GM23338 (cell line): Measurements from ENCODE around the gene LPAR6. TPM values are rescaled to one million over a fixed set of nuclear protein-coding genes. Genes with fewer than 3 reads are reported as not detected.

Experiments used
- EZH2 ChIP-seq: fragments of 200-600 bp; sonication (generic); IDR thresholded peaks from one replicate; pipeline ENCODE4 v1.8.0; 2017; ENCODE audit warnings: antibody characterized with exemption, mild to moderate bottlenecking, low read depth; ENCODE audit not compliant: unreplicated experiment
- ZNF331 ChIP-seq: fragments of 250-450 bp; sonication (Bioruptor Pico); IDR thresholded peaks from 2 replicates; pipeline ENCODE4 v1.5.0; 2020; ENCODE audit warnings: low read depth, mild to moderate bottlenecking, moderate library complexity
- polyA plus RNA-seq: library from polyadenylated mRNA; unstranded; fragments of >200 nt; fragmentation: Nextera tagmentation; extraction: Ambion mirVana; gene quantifications from 2 replicates; pipeline ENCODE4 v1.2.1, GENCODE V29; 2016
- total RNA-seq: library from RNA; depleted of rRNA; stranded (reverse); fragments of >200 nt; shearing (Covaris generic); gene quantifications from 2 replicates; pipeline ENCODE4 v1.2.3, GENCODE V29; 2014
- TF ChIP-seq, protein P1 (sequence below): fragments of 250-450 bp; sonication (Bioruptor Pico); IDR thresholded peaks from 2 replicates; pipeline ENCODE4 v1.5.0; 2020; ENCODE audit warnings: mild to moderate bottlenecking, moderate library complexity
- TF ChIP-seq, protein P2 (sequence below): IDR thresholded peaks from one replicate; pipeline ENCODE4 v1.6.1; 2018; ENCODE audit warnings: antibody characterized with exemption; ENCODE audit not compliant: unreplicated experiment

Gene LPAR6
- total and polyA plus RNA-seq, 2 experiments from 2014 or later: 1.4 to 2.1 TPM

DNA sequence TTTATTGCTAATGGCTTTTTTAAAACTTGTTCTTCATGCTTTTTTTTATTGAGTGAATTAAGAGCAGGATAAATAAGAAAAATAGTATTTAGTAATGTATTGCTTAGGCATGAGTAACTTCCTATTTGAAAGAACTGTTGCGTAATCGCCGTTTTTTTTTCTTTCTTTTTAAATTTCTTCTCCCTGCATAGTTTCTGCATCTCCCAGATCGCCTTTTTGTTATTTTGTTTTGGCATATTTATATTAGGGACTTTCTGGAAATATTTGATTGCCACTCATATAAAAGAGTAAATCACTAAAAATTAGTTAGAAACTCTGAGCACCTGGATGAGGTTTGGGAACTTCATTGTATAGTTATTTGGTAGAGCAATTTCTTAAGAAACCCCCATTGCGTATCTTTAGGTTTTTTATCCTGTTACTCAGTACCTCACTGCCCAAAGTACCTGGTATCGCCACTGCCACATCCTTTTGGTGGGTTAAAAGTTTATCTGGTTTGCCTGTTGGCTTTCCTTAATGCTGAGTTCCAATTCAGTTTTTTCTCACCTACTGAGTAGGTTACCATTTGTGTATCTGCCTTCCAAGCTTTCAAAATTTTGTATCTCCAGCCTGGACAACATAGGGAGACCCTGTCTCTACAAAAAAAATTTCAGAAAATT lies 36.2 kb upstream of the LPAR6 start (continued):
- TF ChIP-seq, protein P1, sequence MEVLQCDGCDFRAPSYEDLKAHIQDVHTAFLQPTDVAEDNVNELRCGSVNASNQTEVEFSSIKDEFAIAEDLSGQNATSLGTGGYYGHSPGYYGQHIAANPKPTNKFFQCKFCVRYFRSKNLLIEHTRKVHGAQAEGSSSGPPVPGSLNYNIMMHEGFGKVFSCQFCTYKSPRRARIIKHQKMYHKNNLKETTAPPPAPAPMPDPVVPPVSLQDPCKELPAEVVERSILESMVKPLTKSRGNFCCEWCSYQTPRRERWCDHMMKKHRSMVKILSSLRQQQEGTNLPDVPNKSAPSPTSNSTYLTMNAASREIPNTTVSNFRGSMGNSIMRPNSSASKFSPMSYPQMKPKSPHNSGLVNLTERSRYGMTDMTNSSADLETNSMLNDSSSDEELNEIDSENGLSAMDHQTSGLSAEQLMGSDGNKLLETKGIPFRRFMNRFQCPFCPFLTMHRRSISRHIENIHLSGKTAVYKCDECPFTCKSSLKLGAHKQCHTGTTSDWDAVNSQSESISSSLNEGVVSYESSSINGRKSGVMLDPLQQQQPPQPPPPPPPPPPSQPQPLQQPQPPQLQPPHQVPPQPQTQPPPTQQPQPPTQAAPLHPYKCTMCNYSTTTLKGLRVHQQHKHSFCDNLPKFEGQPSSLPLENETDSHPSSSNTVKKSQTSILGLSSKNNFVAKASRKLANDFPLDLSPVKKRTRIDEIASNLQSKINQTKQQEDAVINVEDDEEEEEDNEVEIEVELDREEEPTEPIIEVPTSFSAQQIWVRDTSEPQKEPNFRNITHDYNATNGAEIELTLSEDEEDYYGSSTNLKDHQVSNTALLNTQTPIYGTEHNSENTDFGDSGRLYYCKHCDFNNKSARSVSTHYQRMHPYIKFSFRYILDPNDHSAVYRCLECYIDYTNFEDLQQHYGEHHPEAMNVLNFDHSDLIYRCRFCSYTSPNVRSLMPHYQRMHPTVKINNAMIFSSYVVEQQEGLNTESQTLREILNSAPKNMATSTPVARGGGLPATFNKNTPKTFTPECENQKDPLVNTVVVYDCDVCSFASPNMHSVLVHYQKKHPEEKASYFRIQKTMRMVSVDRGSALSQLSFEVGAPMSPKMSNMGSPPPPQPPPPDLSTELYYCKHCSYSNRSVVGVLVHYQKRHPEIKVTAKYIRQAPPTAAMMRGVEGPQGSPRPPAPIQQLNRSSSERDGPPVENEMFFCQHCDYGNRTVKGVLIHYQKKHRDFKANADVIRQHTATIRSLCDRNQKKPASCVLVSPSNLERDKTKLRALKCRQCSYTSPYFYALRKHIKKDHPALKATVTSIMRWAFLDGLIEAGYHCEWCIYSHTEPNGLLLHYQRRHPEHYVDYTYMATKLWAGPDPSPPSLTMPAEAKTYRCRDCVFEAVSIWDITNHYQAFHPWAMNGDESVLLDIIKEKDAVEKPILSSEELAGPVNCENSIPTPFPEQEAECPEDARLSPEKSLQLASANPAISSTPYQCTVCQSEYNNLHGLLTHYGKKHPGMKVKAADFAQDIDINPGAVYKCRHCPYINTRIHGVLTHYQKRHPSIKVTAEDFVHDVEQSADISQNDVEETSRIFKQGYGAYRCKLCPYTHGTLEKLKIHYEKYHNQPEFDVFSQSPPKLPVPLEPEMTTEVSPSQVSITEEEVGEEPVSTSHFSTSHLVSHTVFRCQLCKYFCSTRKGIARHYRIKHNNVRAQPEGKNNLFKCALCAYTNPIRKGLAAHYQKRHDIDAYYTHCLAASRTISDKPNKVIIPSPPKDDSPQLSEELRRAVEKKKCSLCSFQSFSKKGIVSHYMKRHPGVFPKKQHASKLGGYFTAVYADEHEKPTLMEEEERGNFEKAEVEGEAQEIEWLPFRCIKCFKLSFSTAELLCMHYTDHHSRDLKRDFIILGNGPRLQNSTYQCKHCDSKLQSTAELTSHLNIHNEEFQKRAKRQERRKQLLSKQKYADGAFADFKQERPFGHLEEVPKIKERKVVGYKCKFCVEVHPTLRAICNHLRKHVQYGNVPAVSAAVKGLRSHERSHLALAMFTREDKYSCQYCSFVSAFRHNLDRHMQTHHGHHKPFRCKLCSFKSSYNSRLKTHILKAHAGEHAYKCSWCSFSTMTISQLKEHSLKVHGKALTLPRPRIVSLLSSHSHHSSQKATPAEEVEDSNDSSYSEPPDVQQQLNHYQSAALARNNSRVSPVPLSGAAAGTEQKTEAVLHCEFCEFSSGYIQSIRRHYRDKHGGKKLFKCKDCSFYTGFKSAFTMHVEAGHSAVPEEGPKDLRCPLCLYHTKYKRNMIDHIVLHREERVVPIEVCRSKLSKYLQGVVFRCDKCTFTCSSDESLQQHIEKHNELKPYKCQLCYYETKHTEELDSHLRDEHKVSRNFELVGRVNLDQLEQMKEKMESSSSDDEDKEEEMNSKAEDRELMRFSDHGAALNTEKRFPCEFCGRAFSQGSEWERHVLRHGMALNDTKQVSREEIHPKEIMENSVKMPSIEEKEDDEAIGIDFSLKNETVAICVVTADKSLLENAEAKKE (CRISPR knock-in tag): no peak
- TF ChIP-seq ZNF331 (CRISPR knock-in tag): no peak
- TF ChIP-seq EZH2: no peak
- TF ChIP-seq, protein P2, sequence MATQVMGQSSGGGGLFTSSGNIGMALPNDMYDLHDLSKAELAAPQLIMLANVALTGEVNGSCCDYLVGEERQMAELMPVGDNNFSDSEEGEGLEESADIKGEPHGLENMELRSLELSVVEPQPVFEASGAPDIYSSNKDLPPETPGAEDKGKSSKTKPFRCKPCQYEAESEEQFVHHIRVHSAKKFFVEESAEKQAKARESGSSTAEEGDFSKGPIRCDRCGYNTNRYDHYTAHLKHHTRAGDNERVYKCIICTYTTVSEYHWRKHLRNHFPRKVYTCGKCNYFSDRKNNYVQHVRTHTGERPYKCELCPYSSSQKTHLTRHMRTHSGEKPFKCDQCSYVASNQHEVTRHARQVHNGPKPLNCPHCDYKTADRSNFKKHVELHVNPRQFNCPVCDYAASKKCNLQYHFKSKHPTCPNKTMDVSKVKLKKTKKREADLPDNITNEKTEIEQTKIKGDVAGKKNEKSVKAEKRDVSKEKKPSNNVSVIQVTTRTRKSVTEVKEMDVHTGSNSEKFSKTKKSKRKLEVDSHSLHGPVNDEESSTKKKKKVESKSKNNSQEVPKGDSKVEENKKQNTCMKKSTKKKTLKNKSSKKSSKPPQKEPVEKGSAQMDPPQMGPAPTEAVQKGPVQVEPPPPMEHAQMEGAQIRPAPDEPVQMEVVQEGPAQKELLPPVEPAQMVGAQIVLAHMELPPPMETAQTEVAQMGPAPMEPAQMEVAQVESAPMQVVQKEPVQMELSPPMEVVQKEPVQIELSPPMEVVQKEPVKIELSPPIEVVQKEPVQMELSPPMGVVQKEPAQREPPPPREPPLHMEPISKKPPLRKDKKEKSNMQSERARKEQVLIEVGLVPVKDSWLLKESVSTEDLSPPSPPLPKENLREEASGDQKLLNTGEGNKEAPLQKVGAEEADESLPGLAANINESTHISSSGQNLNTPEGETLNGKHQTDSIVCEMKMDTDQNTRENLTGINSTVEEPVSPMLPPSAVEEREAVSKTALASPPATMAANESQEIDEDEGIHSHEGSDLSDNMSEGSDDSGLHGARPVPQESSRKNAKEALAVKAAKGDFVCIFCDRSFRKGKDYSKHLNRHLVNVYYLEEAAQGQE: no peak
